ENCODE measurements around the gene CTBP1. TPM values are rescaled to one million over a fixed set of nuclear protein-coding genes. Genes with fewer than 3 reads are reported as not detected.

The CTBP1 gene
- total and polyA plus RNA-seq, 2 experiments from 2014 or later = 74.0 to 192 TPM

DNA sequence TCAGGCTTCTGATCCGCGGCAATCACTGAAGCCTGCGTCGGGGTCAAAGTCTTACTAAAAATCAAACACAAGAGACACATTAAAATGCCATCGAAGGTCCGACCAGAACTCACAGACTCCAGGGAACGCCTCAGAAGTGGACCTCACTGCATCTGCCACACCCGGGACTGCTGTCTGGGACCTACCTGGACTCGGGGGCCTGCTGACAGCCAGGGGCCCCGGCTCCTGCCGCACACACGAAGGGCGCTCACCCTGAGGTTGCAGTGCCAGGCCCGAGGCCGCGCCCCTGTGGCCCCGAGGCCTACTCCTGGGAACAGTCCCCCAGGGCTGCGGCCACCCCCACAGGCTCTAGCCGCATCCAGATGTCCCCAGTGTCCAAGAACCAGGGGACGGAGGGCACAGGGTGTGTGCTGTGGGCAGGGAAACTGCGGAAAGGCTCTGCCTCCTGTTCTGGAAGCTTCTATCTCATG lies 7.4 kb downstream of the CTBP1 start:
- H3K27ac Mint-ChIP-seq = no peak overlapping the region
- Histone ChIP-seq H3F3A (replicated peaks; ENCODE audit: low read depth) (no peaks in the 10 kb centered on the region), H4K20me1 (replicated peaks; ENCODE audit: insufficient read depth) (peaks cover 13% of the 10 kb centered on the region), H3K4me2 (no peak overlapping the region), H3K79me2 (replicated peaks; ENCODE audit: insufficient read depth) (peaks cover 61% of the 10 kb centered on the region), H3K4me1 (ENCODE audit: insufficient read depth) (no peaks in the 10 kb centered on the region), H3K27ac (ENCODE audit: low read depth) (no peak overlapping the region), H3K4me3 (no peak overlapping the region), H3K27me3 (ENCODE audit: insufficient read depth) (no peaks in the 10 kb centered on the region), H3K36me3 (ENCODE audit: insufficient read depth) (no peaks in the 10 kb centered on the region), H2AFZ (no peak overlapping the region), H3K9me2 (ENCODE audit: insufficient read depth) (no peaks in the 10 kb centered on the region)
- DNase-seq (ENCODE audit: low spot score) = no peak
- H3K27me3 Mint-ChIP-seq (ENCODE audit: insufficient read depth, low read depth, poor library complexity) = peaks cover 5% of the 10 kb centered on the region
- peaks cover 4% of the 10 kb centered on the region; the same call in 2 of the 3 replicates for H3K4me1 Mint-ChIP-seq
- H3K9me3 Mint-ChIP-seq = no peaks in the 10 kb centered on the region
- no peak for ATAC-seq
- no peak overlapping the region for H3K4me3 Mint-ChIP-seq
- H3K36me3 Mint-ChIP-seq (ENCODE audit: low read depth) = peaks cover 21% of the 10 kb centered on the region
- no peak for TF ChIP-seq ZNF114 (CRISPR knock-in tag; IDR thresholded peaks at IDR 0.05)
- TF ChIP-seq, protein P1, sequence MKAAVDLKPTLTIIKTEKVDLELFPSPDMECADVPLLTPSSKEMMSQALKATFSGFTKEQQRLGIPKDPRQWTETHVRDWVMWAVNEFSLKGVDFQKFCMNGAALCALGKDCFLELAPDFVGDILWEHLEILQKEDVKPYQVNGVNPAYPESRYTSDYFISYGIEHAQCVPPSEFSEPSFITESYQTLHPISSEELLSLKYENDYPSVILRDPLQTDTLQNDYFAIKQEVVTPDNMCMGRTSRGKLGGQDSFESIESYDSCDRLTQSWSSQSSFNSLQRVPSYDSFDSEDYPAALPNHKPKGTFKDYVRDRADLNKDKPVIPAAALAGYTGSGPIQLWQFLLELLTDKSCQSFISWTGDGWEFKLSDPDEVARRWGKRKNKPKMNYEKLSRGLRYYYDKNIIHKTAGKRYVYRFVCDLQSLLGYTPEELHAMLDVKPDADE (IDR thresholded peaks at IDR 0.05) = no peak
- no peak for TF ChIP-seq EZH2 (IDR thresholded peaks at IDR 0.05; ENCODE audit: low read depth, unreplicated experiment)
- TF ChIP-seq, protein P2, sequence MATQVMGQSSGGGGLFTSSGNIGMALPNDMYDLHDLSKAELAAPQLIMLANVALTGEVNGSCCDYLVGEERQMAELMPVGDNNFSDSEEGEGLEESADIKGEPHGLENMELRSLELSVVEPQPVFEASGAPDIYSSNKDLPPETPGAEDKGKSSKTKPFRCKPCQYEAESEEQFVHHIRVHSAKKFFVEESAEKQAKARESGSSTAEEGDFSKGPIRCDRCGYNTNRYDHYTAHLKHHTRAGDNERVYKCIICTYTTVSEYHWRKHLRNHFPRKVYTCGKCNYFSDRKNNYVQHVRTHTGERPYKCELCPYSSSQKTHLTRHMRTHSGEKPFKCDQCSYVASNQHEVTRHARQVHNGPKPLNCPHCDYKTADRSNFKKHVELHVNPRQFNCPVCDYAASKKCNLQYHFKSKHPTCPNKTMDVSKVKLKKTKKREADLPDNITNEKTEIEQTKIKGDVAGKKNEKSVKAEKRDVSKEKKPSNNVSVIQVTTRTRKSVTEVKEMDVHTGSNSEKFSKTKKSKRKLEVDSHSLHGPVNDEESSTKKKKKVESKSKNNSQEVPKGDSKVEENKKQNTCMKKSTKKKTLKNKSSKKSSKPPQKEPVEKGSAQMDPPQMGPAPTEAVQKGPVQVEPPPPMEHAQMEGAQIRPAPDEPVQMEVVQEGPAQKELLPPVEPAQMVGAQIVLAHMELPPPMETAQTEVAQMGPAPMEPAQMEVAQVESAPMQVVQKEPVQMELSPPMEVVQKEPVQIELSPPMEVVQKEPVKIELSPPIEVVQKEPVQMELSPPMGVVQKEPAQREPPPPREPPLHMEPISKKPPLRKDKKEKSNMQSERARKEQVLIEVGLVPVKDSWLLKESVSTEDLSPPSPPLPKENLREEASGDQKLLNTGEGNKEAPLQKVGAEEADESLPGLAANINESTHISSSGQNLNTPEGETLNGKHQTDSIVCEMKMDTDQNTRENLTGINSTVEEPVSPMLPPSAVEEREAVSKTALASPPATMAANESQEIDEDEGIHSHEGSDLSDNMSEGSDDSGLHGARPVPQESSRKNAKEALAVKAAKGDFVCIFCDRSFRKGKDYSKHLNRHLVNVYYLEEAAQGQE (IDR thresholded peaks at IDR 0.05; ENCODE audit: unreplicated experiment) = no peak
- TF ChIP-seq, protein P3, sequence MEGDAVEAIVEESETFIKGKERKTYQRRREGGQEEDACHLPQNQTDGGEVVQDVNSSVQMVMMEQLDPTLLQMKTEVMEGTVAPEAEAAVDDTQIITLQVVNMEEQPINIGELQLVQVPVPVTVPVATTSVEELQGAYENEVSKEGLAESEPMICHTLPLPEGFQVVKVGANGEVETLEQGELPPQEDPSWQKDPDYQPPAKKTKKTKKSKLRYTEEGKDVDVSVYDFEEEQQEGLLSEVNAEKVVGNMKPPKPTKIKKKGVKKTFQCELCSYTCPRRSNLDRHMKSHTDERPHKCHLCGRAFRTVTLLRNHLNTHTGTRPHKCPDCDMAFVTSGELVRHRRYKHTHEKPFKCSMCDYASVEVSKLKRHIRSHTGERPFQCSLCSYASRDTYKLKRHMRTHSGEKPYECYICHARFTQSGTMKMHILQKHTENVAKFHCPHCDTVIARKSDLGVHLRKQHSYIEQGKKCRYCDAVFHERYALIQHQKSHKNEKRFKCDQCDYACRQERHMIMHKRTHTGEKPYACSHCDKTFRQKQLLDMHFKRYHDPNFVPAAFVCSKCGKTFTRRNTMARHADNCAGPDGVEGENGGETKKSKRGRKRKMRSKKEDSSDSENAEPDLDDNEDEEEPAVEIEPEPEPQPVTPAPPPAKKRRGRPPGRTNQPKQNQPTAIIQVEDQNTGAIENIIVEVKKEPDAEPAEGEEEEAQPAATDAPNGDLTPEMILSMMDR (conservative IDR thresholded peaks at IDR 0.05; ENCODE audit: low read depth in 2 of 2) = no peak
- TF ChIP-seq POLR2AphosphoS5 (IDR thresholded peaks at IDR 0.05; ENCODE audit: low read depth) = no peak
- TF ChIP-seq ZNF331 (CRISPR knock-in tag; IDR thresholded peaks at IDR 0.05; ENCODE audit: low read depth) = no peak
- no peak for TF ChIP-seq NANOG (IDR thresholded peaks at IDR 0.05; ENCODE audit: borderline replicate concordance)
- TF ChIP-seq, protein P4, sequence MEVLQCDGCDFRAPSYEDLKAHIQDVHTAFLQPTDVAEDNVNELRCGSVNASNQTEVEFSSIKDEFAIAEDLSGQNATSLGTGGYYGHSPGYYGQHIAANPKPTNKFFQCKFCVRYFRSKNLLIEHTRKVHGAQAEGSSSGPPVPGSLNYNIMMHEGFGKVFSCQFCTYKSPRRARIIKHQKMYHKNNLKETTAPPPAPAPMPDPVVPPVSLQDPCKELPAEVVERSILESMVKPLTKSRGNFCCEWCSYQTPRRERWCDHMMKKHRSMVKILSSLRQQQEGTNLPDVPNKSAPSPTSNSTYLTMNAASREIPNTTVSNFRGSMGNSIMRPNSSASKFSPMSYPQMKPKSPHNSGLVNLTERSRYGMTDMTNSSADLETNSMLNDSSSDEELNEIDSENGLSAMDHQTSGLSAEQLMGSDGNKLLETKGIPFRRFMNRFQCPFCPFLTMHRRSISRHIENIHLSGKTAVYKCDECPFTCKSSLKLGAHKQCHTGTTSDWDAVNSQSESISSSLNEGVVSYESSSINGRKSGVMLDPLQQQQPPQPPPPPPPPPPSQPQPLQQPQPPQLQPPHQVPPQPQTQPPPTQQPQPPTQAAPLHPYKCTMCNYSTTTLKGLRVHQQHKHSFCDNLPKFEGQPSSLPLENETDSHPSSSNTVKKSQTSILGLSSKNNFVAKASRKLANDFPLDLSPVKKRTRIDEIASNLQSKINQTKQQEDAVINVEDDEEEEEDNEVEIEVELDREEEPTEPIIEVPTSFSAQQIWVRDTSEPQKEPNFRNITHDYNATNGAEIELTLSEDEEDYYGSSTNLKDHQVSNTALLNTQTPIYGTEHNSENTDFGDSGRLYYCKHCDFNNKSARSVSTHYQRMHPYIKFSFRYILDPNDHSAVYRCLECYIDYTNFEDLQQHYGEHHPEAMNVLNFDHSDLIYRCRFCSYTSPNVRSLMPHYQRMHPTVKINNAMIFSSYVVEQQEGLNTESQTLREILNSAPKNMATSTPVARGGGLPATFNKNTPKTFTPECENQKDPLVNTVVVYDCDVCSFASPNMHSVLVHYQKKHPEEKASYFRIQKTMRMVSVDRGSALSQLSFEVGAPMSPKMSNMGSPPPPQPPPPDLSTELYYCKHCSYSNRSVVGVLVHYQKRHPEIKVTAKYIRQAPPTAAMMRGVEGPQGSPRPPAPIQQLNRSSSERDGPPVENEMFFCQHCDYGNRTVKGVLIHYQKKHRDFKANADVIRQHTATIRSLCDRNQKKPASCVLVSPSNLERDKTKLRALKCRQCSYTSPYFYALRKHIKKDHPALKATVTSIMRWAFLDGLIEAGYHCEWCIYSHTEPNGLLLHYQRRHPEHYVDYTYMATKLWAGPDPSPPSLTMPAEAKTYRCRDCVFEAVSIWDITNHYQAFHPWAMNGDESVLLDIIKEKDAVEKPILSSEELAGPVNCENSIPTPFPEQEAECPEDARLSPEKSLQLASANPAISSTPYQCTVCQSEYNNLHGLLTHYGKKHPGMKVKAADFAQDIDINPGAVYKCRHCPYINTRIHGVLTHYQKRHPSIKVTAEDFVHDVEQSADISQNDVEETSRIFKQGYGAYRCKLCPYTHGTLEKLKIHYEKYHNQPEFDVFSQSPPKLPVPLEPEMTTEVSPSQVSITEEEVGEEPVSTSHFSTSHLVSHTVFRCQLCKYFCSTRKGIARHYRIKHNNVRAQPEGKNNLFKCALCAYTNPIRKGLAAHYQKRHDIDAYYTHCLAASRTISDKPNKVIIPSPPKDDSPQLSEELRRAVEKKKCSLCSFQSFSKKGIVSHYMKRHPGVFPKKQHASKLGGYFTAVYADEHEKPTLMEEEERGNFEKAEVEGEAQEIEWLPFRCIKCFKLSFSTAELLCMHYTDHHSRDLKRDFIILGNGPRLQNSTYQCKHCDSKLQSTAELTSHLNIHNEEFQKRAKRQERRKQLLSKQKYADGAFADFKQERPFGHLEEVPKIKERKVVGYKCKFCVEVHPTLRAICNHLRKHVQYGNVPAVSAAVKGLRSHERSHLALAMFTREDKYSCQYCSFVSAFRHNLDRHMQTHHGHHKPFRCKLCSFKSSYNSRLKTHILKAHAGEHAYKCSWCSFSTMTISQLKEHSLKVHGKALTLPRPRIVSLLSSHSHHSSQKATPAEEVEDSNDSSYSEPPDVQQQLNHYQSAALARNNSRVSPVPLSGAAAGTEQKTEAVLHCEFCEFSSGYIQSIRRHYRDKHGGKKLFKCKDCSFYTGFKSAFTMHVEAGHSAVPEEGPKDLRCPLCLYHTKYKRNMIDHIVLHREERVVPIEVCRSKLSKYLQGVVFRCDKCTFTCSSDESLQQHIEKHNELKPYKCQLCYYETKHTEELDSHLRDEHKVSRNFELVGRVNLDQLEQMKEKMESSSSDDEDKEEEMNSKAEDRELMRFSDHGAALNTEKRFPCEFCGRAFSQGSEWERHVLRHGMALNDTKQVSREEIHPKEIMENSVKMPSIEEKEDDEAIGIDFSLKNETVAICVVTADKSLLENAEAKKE (CRISPR knock-in tag; IDR thresholded peaks at IDR 0.05) = no peak
- no peak for TF ChIP-seq JUNB (IDR thresholded peaks at IDR 0.05; ENCODE audit: unreplicated experiment)
- TF ChIP-seq STAT1 (IDR thresholded peaks at IDR 0.05; ENCODE audit: unreplicated experiment) = no peak
- no peak for TF ChIP-seq EZH2phosphoT487 (IDR thresholded peaks at IDR 0.05; ENCODE audit: unreplicated experiment)
- TF ChIP-seq CREB1 (CRISPR knock-in tag; IDR thresholded peaks at IDR 0.05; ENCODE audit: low read depth) = no peak

Data from GM23338 (cell line).